ENCODE measurements around the gene DIDO1. TPM values are rescaled to one million over a fixed set of nuclear protein-coding genes. Genes with fewer than 3 reads are reported as not detected.

DIDO1 gene
- total and polyA plus RNA-seq, 9 of the 15 experiments (the other 6 are each of a cell fraction or from before 2014, with no cell fraction given): 4.4 to 46.8 (median 31.2) TPM

- TF ChIP-seq FOXO4 (CRISPR knock-in tag; IDR thresholded peaks at IDR 0.05) (no peak), DIDO1 (tag; IDR thresholded peaks at IDR 0.05; ENCODE audit: low read depth) (no peak), MCM2 (IDR thresholded peaks at IDR 0.05; ENCODE audit: low read depth) (no peak), MYBL2 (IDR thresholded peaks at IDR 0.05; ENCODE audit: low read depth) (no peak), MYBL2 (CRISPR knock-in tag; IDR thresholded peaks at IDR 0.05; ENCODE audit: borderline replicate concordance) (no peak), ZFP1 (CRISPR knock-in tag; IDR thresholded peaks at IDR 0.05) (no peak), ZKSCAN8 (CRISPR knock-in tag; IDR thresholded peaks at IDR 0.05) (no peak), SMAD2 (IDR thresholded peaks at IDR 0.05; ENCODE audit: low read depth, low read length) (no peak), CTBP1 (IDR thresholded peaks at IDR 0.05; ENCODE audit: borderline replicate concordance) (peak; percentile 87), ZNF395 (CRISPR knock-in tag; IDR thresholded peaks at IDR 0.05) (no peak), SMAD4 (CRISPR knock-in tag; conservative IDR thresholded peaks at IDR 0.05) (peak; percentile 90), TBP (optimal IDR thresholded peaks at IDR 0.05; ENCODE audit: low read depth, low read length) (peak; percentile 71), KHSRP (IDR thresholded peaks at IDR 0.05) (no peak), MAFG (tag; conservative IDR thresholded peaks at IDR 0.05) (no peak), ZBED1 (IDR thresholded peaks at IDR 0.05) (no peak), MCM7 (IDR thresholded peaks at IDR 0.05) (no peak), RAD51 (IDR thresholded peaks at IDR 0.05; ENCODE audit: borderline replicate concordance, low read depth) (no peak), ZNF609 (CRISPR knock-in tag; IDR thresholded peaks at IDR 0.05; ENCODE audit: borderline replicate concordance) (no peak), DMBX1 (CRISPR knock-in tag; IDR thresholded peaks at IDR 0.05; ENCODE audit: borderline replicate concordance) (no peak), MLX (CRISPR knock-in tag; conservative IDR thresholded peaks at IDR 0.05) (no peak), HNRNPUL1 (IDR thresholded peaks at IDR 0.05; ENCODE audit: low read length) (no peak)
These were observed at the start of gene DIDO1 (continued) for GRCh38 chr20:62926229-62927127.

All from K562 (cell line).